CD4-positive, alpha-beta T cell (primary cell): ENCODE measurements around the gene NRTN. TPM values are rescaled to one million over a fixed set of nuclear protein-coding genes. Genes with fewer than 3 reads are reported as not detected.

Source experiments
- ATAC-seq: fragments of 200-7000 bp; cut with Tn5 transposase; one replicate; pipeline ENCODE4 v1.10.0; 2022; ENCODE audit warnings: mild to moderate bottlenecking; ENCODE audit not compliant: poor library complexity
- CTCF ChIA-PET: fragments of 350-600 bp; sonication (Branson Sonifier 250); formaldehyde crosslinking; loops from one replicate; lab custom pipeline; 2021; ENCODE audit warnings: antibody characterized with exemption, inconsistent platforms; lab: Charles Lee
- POLR2A ChIA-PET: fragments of 350-600 bp; sonication (Branson Sonifier 250); formaldehyde crosslinking; loops from one replicate; lab custom pipeline; 2021; ENCODE audit warnings: antibody characterized with exemption, inconsistent platforms; lab: Charles Lee
- DNase-seq, 14 experiments: peaks; one replicate each; pipeline ENCODE4 v3.0.0-alpha.2; 2013 to 2020; ENCODE audit warnings: mixed read lengths in 2 of 14
- H3K27ac ChIP-seq, 2 donors: one replicate each; pipeline versions ENCODE4 v1.5.1 to v1.7.0; 2013; ENCODE audit warnings: low read length in 2 of 2, low read depth in 1 of 2, mild to moderate bottlenecking in 1 of 2
- H3K27me3 ChIP-seq, 2 experiments: 1 replicate in 1 of 2; 2 replicates in 1 of 2; pipeline versions ENCODE4 v1.6.1 to v1.7.0; 2013; ENCODE audit warnings: low read length in 2 of 2, control low read depth in 1 of 2, mild to moderate bottlenecking in 1 of 2, moderate library complexity in 1 of 2; ENCODE audit not compliant: insufficient read depth in 2 of 2, control insufficient read depth in 1 of 2
- H3K36me3 ChIP-seq: one replicate; pipeline ENCODE4 v1.6.1; 2013; ENCODE audit warnings: low read length, control low read depth; ENCODE audit not compliant: insufficient read depth
- H3K4me1 ChIP-seq: one replicate; pipeline ENCODE4 v1.6.1; 2013; ENCODE audit warnings: low read length, control low read depth; ENCODE audit not compliant: insufficient read depth
- H3K4me3 ChIP-seq: one replicate; pipeline ENCODE4 v1.5.1; 2013; ENCODE audit warnings: mild to moderate bottlenecking, low read length, moderate library complexity
- H3K9me3 ChIP-seq, 2 experiments: 1 replicate in 1 of 2; 2 replicates in 1 of 2; pipeline versions ENCODE4 v1.6.1 to v1.7.0; 2013; ENCODE audit warnings: low read length in 2 of 2, mild to moderate bottlenecking in 2 of 2, control low read depth in 1 of 2, moderate library complexity in 1 of 2; ENCODE audit not compliant: control insufficient read depth in 1 of 2, insufficient read depth in 1 of 2
- H3K27ac Mint-ChIP-seq: one replicate; pipeline ENCODE4 v1.8.0; 2020; ENCODE audit warnings: mixed read lengths
- H3K27me3 Mint-ChIP-seq: one replicate; pipeline ENCODE4 v1.8.0; 2021; ENCODE audit warnings: mixed read lengths
- H3K36me3 Mint-ChIP-seq: one replicate; pipeline ENCODE4 v1.8.0; 2021; ENCODE audit warnings: low read depth, mixed read lengths
- H3K4me1 Mint-ChIP-seq: one replicate; pipeline ENCODE4 v1.8.0; 2021; ENCODE audit warnings: low read depth, mixed read lengths
- H3K4me3 Mint-ChIP-seq: one replicate; pipeline ENCODE4 v1.8.0; 2020; ENCODE audit warnings: mild to moderate bottlenecking, mixed read lengths
- H3K9me3 Mint-ChIP-seq: one replicate; pipeline ENCODE4 v1.8.0; 2020; ENCODE audit warnings: mixed read lengths
- CTCF ChIP-seq: fragments of 200-600 bp; IDR thresholded peaks from one replicate; pipeline ENCODE4 v1.8.0; 2022; ENCODE audit warnings: antibody characterized with exemption, mild to moderate bottlenecking
- intact Hi-C, 2 experiments: fragments of 100-400 bp; cut with DNase I in 1 of 2; cut with micrococcal nuclease in 1 of 2; formaldehyde crosslinking; loops; one replicate each; pipeline versions ENCODE4 v1.15.1 to v1.9.0; 2023 to 2025; cut with DNase I, micrococcal nuclease
- total RNA-seq, 174 experiments: library from RNA in 2 of 174; stranded (reverse) in 2 of 174; gene quantifications; one replicate each; pipeline ENCODE4 v1.2.3 and lab custom pipeline; 2021 to 2026

Gene NRTN
- total RNA-seq, 2 experiments from 2014 or later = 1.5 to 1.6 TPM

- intact Hi-C loops = no loop called here
- Histone ChIP-seq H3K4me3 (no peak overlapping the region), H3K27me3 (no peaks in the 10 kb centered on the region), H3K36me3 (peaks cover 60% of the 10 kb centered on the region), H3K9me3 (no peaks in the 10 kb centered on the region), H3K27ac (no peak overlapping the region), H3K4me1 (peaks cover 22% of the 10 kb centered on the region)
- Mint-ChIP-seq H3K4me3 (peak overlapping the region; percentile 45), H3K4me1 (peaks cover 15% of the 10 kb centered on the region), H3K9me3 (no peaks in the 10 kb centered on the region), H3K36me3 (peaks cover 50% of the 10 kb centered on the region), H3K27me3 (no peaks in the 10 kb centered on the region), H3K27ac (no peak overlapping the region)
- no peak for ATAC-seq
- no peak for TF ChIP-seq CTCF
- POLR2A ChIA-PET = no interaction called here
- CTCF ChIA-PET = interaction anchor here (1.7 kb wide), 1 partner anchor 16 kb away, joined by 6 read pairs; no protein-coding TSS in a partner anchor
- DNase-seq = no peak
These were observed 16.4 kb upstream of the NRTN start for GRCh38 chr19:5788422-5788821.

GRCh38 chr19:5789351-5789761 lies 15.5 kb upstream of the NRTN start:
- Mint-ChIP-seq H3K27me3 (no peaks in the 10 kb centered on the region), H3K27ac (no peak overlapping the region), H3K9me3 (no peaks in the 10 kb centered on the region), H3K4me3 (peak overlapping the region; percentile 54), H3K4me1 (peaks cover 15% of the 10 kb centered on the region), H3K36me3 (peaks cover 45% of the 10 kb centered on the region)
- H3K9me3 ChIP-seq = no peaks in the 10 kb centered on the region
- ChIA-PET POLR2A (interaction anchor here (2.8 to 3.6 kb wide), 4 partner anchors 15 to 167 kb away, joined by 15 to 23 read pairs (median 18); partner anchors contain the start of genes CATSPERD, LONP1, NDUFA11 and SAFB), CTCF (no interaction called here)
- no peak for TF ChIP-seq CTCF
- intact Hi-C loops = no loop called here
- DNase-seq = peak in 1 of 14 experiments; percentile 54
- H3K4me3 ChIP-seq = no peak overlapping the region
- peaks cover 57% of the 10 kb centered on the region for H3K36me3 ChIP-seq
- no peaks in the 10 kb centered on the region for H3K27me3 ChIP-seq
- no peak for ATAC-seq
- peaks cover 26% of the 10 kb centered on the region for H3K4me1 ChIP-seq
- no peak overlapping the region for H3K27ac ChIP-seq

- peak in 1 of 14 experiments; percentile 52 for DNase-seq
- peak overlapping the region; percentile 97 for H3K27ac Mint-ChIP-seq
- H3K4me1 ChIP-seq = peaks cover 26% of the 10 kb centered on the region
- peak overlapping the region in 1 of 2 donors; percentile 96 for H3K27ac ChIP-seq
- peaks cover 45% of the 10 kb centered on the region for H3K36me3 Mint-ChIP-seq
- H3K9me3 ChIP-seq = no peaks in the 10 kb centered on the region
- H3K27me3 ChIP-seq = no peaks in the 10 kb centered on the region
- no peaks in the 10 kb centered on the region for H3K9me3 Mint-ChIP-seq
- H3K27me3 Mint-ChIP-seq = no peaks in the 10 kb centered on the region
- H3K4me3 Mint-ChIP-seq = peak overlapping the region; percentile 96
- peak overlapping the region; percentile 69 for H3K4me3 ChIP-seq
- H3K36me3 ChIP-seq = peaks cover 50% of the 10 kb centered on the region
- intact Hi-C loops = loop anchor here (1.0 to 5.0 kb wide), 7 partner anchors 37 to 168 kb away; partner anchors contain the start of genes CATSPERD (in 2 of the 2), LONP1 (in 2 of the 2), SAFB (in 2 of the 2) and SAFB2 (in 2 of the 2)
- peaks cover 15% of the 10 kb centered on the region for H3K4me1 Mint-ChIP-seq
- no peak for ATAC-seq
- POLR2A ChIA-PET = interaction anchor here (1.0 to 3.6 kb wide), 7 partner anchors 14 to 1543 kb away, joined by 4 to 23 read pairs (median 15); partner anchors contain the start of genes CATSPERD, LONP1, NDUFA11 and SAFB
- TF ChIP-seq CTCF = no peak
- CTCF ChIA-PET = interaction anchor here (6.2 kb wide), 1 partner anchor 14 kb away, joined by 37 read pairs; the partner anchor contains the start of gene NRTN
These were observed 14.8 kb upstream of the NRTN start for GRCh38 chr19:5789886-5790558.
